ENCODE results near the gene PRKG1.

GRCh38 chr10:51659344-51659743 is 585.1 kb downstream of the PRKG1 start:
- TF ChIP-seq, protein P1, sequence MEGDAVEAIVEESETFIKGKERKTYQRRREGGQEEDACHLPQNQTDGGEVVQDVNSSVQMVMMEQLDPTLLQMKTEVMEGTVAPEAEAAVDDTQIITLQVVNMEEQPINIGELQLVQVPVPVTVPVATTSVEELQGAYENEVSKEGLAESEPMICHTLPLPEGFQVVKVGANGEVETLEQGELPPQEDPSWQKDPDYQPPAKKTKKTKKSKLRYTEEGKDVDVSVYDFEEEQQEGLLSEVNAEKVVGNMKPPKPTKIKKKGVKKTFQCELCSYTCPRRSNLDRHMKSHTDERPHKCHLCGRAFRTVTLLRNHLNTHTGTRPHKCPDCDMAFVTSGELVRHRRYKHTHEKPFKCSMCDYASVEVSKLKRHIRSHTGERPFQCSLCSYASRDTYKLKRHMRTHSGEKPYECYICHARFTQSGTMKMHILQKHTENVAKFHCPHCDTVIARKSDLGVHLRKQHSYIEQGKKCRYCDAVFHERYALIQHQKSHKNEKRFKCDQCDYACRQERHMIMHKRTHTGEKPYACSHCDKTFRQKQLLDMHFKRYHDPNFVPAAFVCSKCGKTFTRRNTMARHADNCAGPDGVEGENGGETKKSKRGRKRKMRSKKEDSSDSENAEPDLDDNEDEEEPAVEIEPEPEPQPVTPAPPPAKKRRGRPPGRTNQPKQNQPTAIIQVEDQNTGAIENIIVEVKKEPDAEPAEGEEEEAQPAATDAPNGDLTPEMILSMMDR (IDR thresholded peaks at IDR 0.05): no peak
- no peak for TF ChIP-seq POLR2A (IDR thresholded peaks at IDR 0.05)

All from Peyer's patch (tissue), 4 donors.